ENCODE data around the gene AMIGO2.

GRCh38 chr12:47110718-47111391 is 31.1 kb upstream of the AMIGO2 start:
- no peak for TF ChIP-seq GATA3 (IDR thresholded peaks at IDR 0.05; ENCODE audit: low read depth, low read length)
- no peak for TF ChIP-seq GATA2 (IDR thresholded peaks at IDR 0.05; ENCODE audit: low read depth, low read length)
